HepG2 (cell line): ENCODE data around the gene CRYZL1. TPM values are rescaled to one million over a fixed set of nuclear protein-coding genes. Genes with fewer than 3 reads are reported as not detected.

Source experiments
- BRCA1 ChIP-seq: sonication (generic); formaldehyde crosslinking; IDR thresholded peaks from 2 replicates; pipeline ENCODE4 v1.4.0; 2020; ENCODE audit warnings: missing genetic modification reagents
- DNMT1 ChIP-seq: sonication (generic); formaldehyde crosslinking; IDR thresholded peaks from 2 replicates; pipeline ENCODE4 v1.5.1; 2020; ENCODE audit warnings: mild to moderate bottlenecking, missing genetic modification reagents
- GABPB1 ChIP-seq: IDR thresholded peaks from 2 replicates; pipeline ENCODE4 v1.6.1; 2016; ENCODE audit warnings: mild to moderate bottlenecking, missing genetic modification reagents, moderate library complexity, missing compliant biosample characterization
- GPN1 ChIP-seq: sonication (generic); formaldehyde crosslinking; IDR thresholded peaks from 2 replicates; pipeline ENCODE4 v1.5.1; 2020; ENCODE audit warnings: missing genetic modification reagents, borderline replicate concordance
- NONO ChIP-seq, 2 experiments: fragments of 450-650 bp in 1 of 2; sonication (generic) in 1 of 2; formaldehyde crosslinking in 1 of 2; IDR thresholded peaks in 1 of 2; conservative IDR thresholded peaks in 1 of 2; 2 replicates each; pipeline versions ENCODE4 v1.6.1 to v1.8.0; 2017 to 2022; ENCODE audit warnings: mild to moderate bottlenecking in 1 of 2, missing genetic modification reagents in 1 of 2, moderate library complexity in 1 of 2
- POGZ ChIP-seq: sonication (generic); formaldehyde crosslinking; IDR thresholded peaks from 2 replicates; pipeline ENCODE4 v1.4.0; 2020; ENCODE audit warnings: mild to moderate bottlenecking, missing genetic modification reagents
- POLR2AphosphoS5 ChIP-seq: IDR thresholded peaks from 2 replicates; pipeline ENCODE4 v1.6.1; 2012; ENCODE audit warnings: low read depth, low read length
- POLR2G ChIP-seq: fragments of 200-400 bp; formaldehyde crosslinking; IDR thresholded peaks from 2 replicates; pipeline ENCODE4 v1.6.1; 2018; ENCODE audit warnings: mild to moderate bottlenecking, low read depth, low read length, moderate library complexity
- SMAD9 ChIP-seq: sonication (generic); formaldehyde crosslinking; IDR thresholded peaks from 2 replicates; pipeline ENCODE4 v1.5.1; 2020; ENCODE audit warnings: mild to moderate bottlenecking, missing genetic modification reagents
- SRSF9 ChIP-seq: fragments of 200-400 bp; formaldehyde crosslinking; IDR thresholded peaks from 2 replicates; pipeline ENCODE4 v1.6.1; 2018; ENCODE audit warnings: borderline replicate concordance, mild to moderate bottlenecking, low read depth, low read length; ENCODE audit not compliant: insufficient read depth, poor library complexity, severe bottlenecking
- TRAFD1 ChIP-seq: sonication (generic); formaldehyde crosslinking; IDR thresholded peaks from 2 replicates; pipeline ENCODE4 v1.5.1; 2020; ENCODE audit warnings: missing genetic modification reagents, mild to moderate bottlenecking, borderline replicate concordance
- USF2 ChIP-seq, 2 experiments: sonication (generic) in 1 of 2; formaldehyde crosslinking in 1 of 2; IDR thresholded peaks; 2 replicates each; pipeline versions ENCODE4 v1.5.1 to v1.6.1; 2011 to 2020; ENCODE audit warnings: borderline replicate concordance in 1 of 2, low read depth in 1 of 2, low read length in 1 of 2, mild to moderate bottlenecking in 1 of 2, missing genetic modification reagents in 1 of 2, moderate library complexity in 1 of 2
- ZMAT5 ChIP-seq: sonication (generic); formaldehyde crosslinking; IDR thresholded peaks from 2 replicates; pipeline ENCODE4 v1.5.0; 2020; ENCODE audit warnings: mild to moderate bottlenecking, low read depth, missing genetic modification reagents, borderline replicate concordance
- ZMYM4 ChIP-seq: sonication (generic); formaldehyde crosslinking; IDR thresholded peaks from 2 replicates; pipeline ENCODE4 v1.8.1; 2023; ENCODE audit warnings: mild to moderate bottlenecking, missing genetic modification reagents
- ZNF639 ChIP-seq: conservative IDR thresholded peaks from 2 replicates; pipeline ENCODE4 v1.6.1; 2018; ENCODE audit warnings: missing genetic modification reagents
- ZSCAN25 ChIP-seq: sonication (generic); formaldehyde crosslinking; IDR thresholded peaks from 2 replicates; pipeline ENCODE4 v1.8.0; 2022; ENCODE audit warnings: mild to moderate bottlenecking, missing genetic modification reagents
- polyA plus RNA-seq, 8 experiments: library from polyadenylated mRNA; depleted of rRNA in 3 of 8; stranded (reverse) in 7 of 8; unstranded in 1 of 8; fragments of >200 nt; fragmentation: Illumina TruSeq in 4 of 8; extraction: Trizol in 4 of 8; gene quantifications; 2 replicates each; pipeline versions ENCODE4 v1.2.1 to v1.2.3, GENCODE V29; 2011 to 2016; ENCODE audit warnings: low read depth in 4 of 8, missing spikeins in 1 of 8, mixed read lengths in 1 of 8; ENCODE audit not compliant: insufficient read depth in 1 of 8
- total RNA-seq, 5 experiments: library from RNA; depleted of rRNA; stranded (reverse); fragments of >200 nt; fragmentation: Illumina TruSeq; extraction: Trizol; gene quantifications; 2 replicates each; pipeline ENCODE4 v1.2.3, GENCODE V29; 2016; ENCODE audit warnings: low read depth in 1 of 5
- TF ChIP-seq, protein P1 (sequence below): sonication (generic); formaldehyde crosslinking; IDR thresholded peaks from 2 replicates; pipeline ENCODE4 v1.4.0; 2020; ENCODE audit warnings: low read depth, missing genetic modification reagents

CRYZL1 gene
- total and polyA plus RNA-seq, 2 of the 13 experiments (the other 11 are each of a cell fraction or from before 2014, with no cell fraction given): 20.3 to 27.7 TPM

DNA sequence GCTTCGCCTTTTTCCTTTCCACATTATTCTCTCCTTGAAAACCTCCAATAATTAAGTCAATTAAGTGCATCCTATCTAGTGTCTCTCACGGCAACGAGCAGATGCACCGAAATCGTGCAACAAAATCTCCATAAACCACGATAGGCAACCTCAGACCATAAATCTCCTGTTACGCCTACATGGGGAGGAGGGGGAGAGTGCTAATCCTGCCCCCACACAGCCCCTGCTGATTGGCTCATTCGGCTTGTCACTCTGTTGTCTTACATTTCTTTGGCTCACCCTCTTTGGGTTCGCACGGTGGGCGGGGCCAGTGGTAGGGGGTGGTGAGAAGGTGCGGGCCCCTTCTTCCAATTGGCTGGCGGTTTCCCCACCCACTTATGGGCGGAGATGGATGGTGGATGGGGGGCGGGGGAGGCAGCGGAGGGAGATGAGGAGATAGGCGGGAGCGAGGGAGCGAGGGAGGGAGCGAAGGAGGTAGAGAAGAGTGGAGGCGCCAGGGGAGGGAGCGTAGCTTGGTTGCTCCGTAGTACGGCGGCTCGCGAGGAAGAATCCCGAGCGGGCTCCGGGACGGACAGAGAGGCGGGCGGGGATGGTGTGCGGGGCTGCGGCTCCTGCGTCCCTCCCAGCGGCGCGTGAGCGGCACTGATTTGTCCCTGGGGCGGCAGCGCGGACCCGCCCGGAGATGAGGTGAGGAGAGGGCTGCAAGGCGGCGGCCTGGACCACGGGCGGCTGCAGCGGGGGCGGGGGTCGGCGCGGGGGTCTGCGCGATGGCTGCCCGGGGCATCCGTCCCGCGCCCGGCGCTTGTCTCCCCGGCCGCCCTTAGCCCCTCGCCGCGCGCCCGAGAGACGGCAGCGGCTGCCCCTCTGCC, 720 bp upstream of the CRYZL1 start, which contains the start of gene ITSN1 (continued):
- no peak for TF ChIP-seq ZNF639 (CRISPR knock-in tag)
- TF ChIP-seq ZMYM4 (CRISPR knock-in tag): peak; percentile 17; the same call in 1 of the 2 replicates
- peak; percentile 66 for TF ChIP-seq POLR2AphosphoS5
- TF ChIP-seq GABPB1 (CRISPR knock-in tag): peak; percentile 48; the same call in 1 of the 2 replicates
- no peak for TF ChIP-seq BRCA1 (CRISPR knock-in tag)
- TF ChIP-seq USF2 (IDR thresholded peaks at IDR 0.05; ENCODE audit: low read depth, low read length): no peak
- no peak for TF ChIP-seq USF2 (CRISPR knock-in tag; IDR thresholded peaks at IDR 0.05; ENCODE audit: borderline replicate concordance)
- no peak for TF ChIP-seq GPN1
- no peak for TF ChIP-seq SRSF9
- TF ChIP-seq ZMAT5: no peak
- TF ChIP-seq, protein P1, sequence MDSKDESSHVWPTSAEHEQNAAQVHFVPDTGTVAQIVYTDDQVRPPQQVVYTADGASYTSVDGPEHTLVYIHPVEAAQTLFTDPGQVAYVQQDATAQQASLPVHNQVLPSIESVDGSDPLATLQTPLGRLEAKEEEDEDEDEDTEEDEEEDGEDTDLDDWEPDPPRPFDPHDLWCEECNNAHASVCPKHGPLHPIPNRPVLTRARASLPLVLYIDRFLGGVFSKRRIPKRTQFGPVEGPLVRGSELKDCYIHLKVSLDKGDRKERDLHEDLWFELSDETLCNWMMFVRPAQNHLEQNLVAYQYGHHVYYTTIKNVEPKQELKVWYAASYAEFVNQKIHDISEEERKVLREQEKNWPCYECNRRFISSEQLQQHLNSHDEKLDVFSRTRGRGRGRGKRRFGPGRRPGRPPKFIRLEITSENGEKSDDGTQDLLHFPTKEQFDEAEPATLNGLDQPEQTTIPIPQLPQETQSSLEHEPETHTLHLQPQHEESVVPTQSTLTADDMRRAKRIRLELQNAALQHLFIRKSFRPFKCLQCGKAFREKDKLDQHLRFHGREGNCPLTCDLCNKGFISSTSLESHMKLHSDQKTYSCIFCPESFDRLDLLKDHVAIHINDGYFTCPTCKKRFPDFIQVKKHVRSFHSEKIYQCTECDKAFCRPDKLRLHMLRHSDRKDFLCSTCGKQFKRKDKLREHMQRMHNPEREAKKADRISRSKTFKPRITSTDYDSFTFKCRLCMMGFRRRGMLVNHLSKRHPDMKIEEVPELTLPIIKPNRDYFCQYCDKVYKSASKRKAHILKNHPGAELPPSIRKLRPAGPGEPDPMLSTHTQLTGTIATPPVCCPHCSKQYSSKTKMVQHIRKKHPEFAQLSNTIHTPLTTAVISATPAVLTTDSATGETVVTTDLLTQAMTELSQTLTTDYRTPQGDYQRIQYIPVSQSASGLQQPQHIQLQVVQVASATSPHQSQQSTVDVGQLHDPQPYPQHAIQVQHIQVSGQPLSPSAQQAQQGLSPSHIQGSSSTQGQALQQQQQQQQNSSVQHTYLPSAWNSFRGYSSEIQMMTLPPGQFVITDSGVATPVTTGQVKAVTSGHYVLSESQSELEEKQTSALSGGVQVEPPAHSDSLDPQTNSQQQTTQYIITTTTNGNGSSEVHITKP (CRISPR knock-in tag): no peak; the same call in 1 of the 2 replicates
- TF ChIP-seq NONO (IDR thresholded peaks at IDR 0.05): no peak
- TF ChIP-seq NONO (CRISPR knock-in tag; conservative IDR thresholded peaks at IDR 0.05): no peak
- TF ChIP-seq DNMT1: no peak
- peak; percentile 11; the same call in 1 of the 2 replicates for TF ChIP-seq POGZ
- TF ChIP-seq POLR2G: peak; percentile 70
- peak; percentile 54; the same call in 1 of the 2 replicates for TF ChIP-seq ZSCAN25 (CRISPR knock-in tag)
- TF ChIP-seq TRAFD1 (CRISPR knock-in tag): no peak
- TF ChIP-seq SMAD9: no peak
